ENCODE data around the gene RAD51AP2.

DNA sequence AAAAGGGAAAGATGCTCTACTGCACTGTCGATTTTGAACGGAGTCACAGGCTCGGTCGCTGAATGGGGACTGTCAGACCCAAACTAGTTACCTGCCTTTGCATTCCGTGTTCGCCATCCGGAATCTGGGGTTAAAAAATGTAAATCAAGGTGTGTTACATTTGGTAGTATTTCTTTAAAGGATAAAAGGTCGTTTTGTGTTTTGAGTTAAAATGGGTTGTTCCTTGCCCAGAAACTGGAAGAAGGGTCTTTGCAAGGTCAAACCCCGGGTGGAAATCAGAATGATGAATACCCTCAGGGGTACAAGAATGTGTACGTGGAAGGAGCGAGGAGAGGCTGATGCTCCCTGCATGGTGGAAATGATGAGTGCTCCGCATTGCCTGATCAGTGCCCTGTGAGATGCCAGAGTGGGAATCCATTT, 23.3 kb upstream of the RAD51AP2 start:
- TF ChIP-seq POLR2A (IDR thresholded peaks at IDR 0.05), result no peak
- TF ChIP-seq, protein P1, sequence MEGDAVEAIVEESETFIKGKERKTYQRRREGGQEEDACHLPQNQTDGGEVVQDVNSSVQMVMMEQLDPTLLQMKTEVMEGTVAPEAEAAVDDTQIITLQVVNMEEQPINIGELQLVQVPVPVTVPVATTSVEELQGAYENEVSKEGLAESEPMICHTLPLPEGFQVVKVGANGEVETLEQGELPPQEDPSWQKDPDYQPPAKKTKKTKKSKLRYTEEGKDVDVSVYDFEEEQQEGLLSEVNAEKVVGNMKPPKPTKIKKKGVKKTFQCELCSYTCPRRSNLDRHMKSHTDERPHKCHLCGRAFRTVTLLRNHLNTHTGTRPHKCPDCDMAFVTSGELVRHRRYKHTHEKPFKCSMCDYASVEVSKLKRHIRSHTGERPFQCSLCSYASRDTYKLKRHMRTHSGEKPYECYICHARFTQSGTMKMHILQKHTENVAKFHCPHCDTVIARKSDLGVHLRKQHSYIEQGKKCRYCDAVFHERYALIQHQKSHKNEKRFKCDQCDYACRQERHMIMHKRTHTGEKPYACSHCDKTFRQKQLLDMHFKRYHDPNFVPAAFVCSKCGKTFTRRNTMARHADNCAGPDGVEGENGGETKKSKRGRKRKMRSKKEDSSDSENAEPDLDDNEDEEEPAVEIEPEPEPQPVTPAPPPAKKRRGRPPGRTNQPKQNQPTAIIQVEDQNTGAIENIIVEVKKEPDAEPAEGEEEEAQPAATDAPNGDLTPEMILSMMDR (IDR thresholded peaks at IDR 0.05), result no peak
